Adrenal gland (tissue), 19 donors: ENCODE data around the gene NAP1L4. TPM values are rescaled to one million over a fixed set of nuclear protein-coding genes. Genes with fewer than 3 reads are reported as not detected.

Source experiments
- DNase-seq, 7 donors: peaks; one replicate each; pipeline ENCODE4 v3.0.0-alpha.2; 2019 to 2020
- H3K27ac ChIP-seq, 5 donors: fragments of 200-600 bp; sonication (generic) in 4 of 5; 1 replicate in 3 of 5; 2 replicates in 2 of 5; pipeline versions ENCODE4 v1.5.1 to v1.8.0; 2016 to 2020; ENCODE audit warnings: mild to moderate bottlenecking in 1 of 5
- H3K27me3 ChIP-seq: fragments of 200-600 bp; 2 replicates; pipeline ENCODE4 v1.8.0; 2021
- H3K36me3 ChIP-seq, 2 donors: fragments of 200-600 bp; replicated peaks in 1 of 2; 1 replicate in 1 of 2; 2 replicates in 1 of 2; pipeline versions ENCODE4 v1.5.1 to v1.8.0; 2018 to 2022
- H3K4me1 ChIP-seq, 2 donors: fragments of 200-600 bp; replicated peaks in 1 of 2; 1 replicate in 1 of 2; 2 replicates in 1 of 2; pipeline versions ENCODE4 v1.5.1 to v1.8.0; 2018 to 2021
- H3K4me3 ChIP-seq, 4 donors: fragments of 200-600 bp; sonication (generic) in 3 of 4; one replicate each; pipeline ENCODE4 v1.5.1; 2016 to 2018
- H3K9me3 ChIP-seq, 3 donors: fragments of 200-600 bp; sonication (generic) in 1 of 3; replicated peaks in 1 of 3; 1 replicate in 2 of 3; 2 replicates in 1 of 3; pipeline versions ENCODE4 v1.5.1 to v1.8.0; 2016 to 2021
- POLR2A ChIP-seq, 2 donors: fragments of 450-650 bp; IDR thresholded peaks; one replicate each; pipeline ENCODE4 v1.6.1; 2017; ENCODE audit warnings: antibody characterized with exemption in 2 of 2, mild to moderate bottlenecking in 2 of 2, moderate library complexity in 1 of 2
- WGBS, 4 donors: extraction: QIAGEN DNeasy Blood & Tissue Kit in 2 of 4; methylation state at CpG; one replicate each; pipeline versions ENCODE4 v1.1.5 to v1.1.7; 2013 to 2017; 5-methylcytosine and 5-hydroxymethylcytosine counted together
- intact Hi-C, 2 donors: fragments of 100-400 bp; cut with DNase I; formaldehyde crosslinking; loops; one replicate each; pipeline versions ENCODE4 v1.14.1 to v1.15.0; 2022 to 2023
- long read RNA-seq, 10 donors: library from polyadenylated mRNA in 3 of 10; unstranded in 2 of 10; stranded (forward) in 1 of 10; transcript quantifications; one replicate each; pipeline ENCODE4 v2.0.0 and lab custom pipeline, GENCODE V29; 2021 to 2026
- polyA plus RNA-seq, 3 donors: library from polyadenylated mRNA; stranded (reverse); fragments of 200-250 nt in 2 of 3; fragments of 350-450 nt in 1 of 3; fragmentation: Illumina TruSeq in 1 of 3; extraction: RNeasy Lipid Tissue Mini Kit (QIAGEN cat#74804) in 1 of 3; gene quantifications; one replicate each; pipeline ENCODE4 v1.2.3, GENCODE V29; 2013 to 2014
- total RNA-seq, 9 donors: library from RNA; depleted of rRNA in 4 of 9; stranded (reverse); fragments of >200 nt in 4 of 9; fragments of 120-200 nt in 1 of 9; fragmentation: NEBNext Ultra II Directional in 1 of 9; extraction: Animal tissue kit (Norgen Biotek cat#: 25700) in 1 of 9; gene quantifications; one replicate each; pipeline versions ENCODE4 v1.1.0 to v1.2.4, GENCODE V29; 2013 to 2023
- TF ChIP-seq, protein P1 (sequence below), 6 experiments: fragments of 450-650 bp in 4 of 6; fragments of 200-600 bp in 2 of 6; sonication (generic) in 1 of 6; IDR thresholded peaks; 1 replicate in 5 of 6; 2 replicates in 1 of 6; pipeline versions ENCODE4 v1.5.1 to v1.8.0; 2016 to 2021; ENCODE audit warnings: antibody characterized with exemption in 6 of 6, mild to moderate bottlenecking in 2 of 6, moderate library complexity in 1 of 6
- donor health status: healthy with polysubstance abuse.
- donor health status: Bipolar disorder and iron deficiency.
- donor health status: DM: yes; HTN: yes; CAD: no.
- donor health status: DM: no; HTN: no; CAD: no.
- donor health status: DM: no; HTN: no; CAD: no.
- donor health status: DM: yes; HTN: yes; CAD: no.

The NAP1L4 gene, protein sequence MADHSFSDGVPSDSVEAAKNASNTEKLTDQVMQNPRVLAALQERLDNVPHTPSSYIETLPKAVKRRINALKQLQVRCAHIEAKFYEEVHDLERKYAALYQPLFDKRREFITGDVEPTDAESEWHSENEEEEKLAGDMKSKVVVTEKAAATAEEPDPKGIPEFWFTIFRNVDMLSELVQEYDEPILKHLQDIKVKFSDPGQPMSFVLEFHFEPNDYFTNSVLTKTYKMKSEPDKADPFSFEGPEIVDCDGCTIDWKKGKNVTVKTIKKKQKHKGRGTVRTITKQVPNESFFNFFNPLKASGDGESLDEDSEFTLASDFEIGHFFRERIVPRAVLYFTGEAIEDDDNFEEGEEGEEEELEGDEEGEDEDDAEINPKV
- total RNA-seq (100 to 1,000 TPM in 1 of 9 donors, 10 to 100 TPM in 8; 39.7 to 128 (median 79.5) TPM), polyA plus RNA-seq (100 to 1,000 TPM in 1 of 3 donors, 10 to 100 TPM in 2; 63.1 to 100 (median 80.3) TPM)
- long read RNA-seq, donor 1, transcript NAP1L4-222 (15 exons, 2,479 nt), result major isoform, 6 of 14 reads
- long read RNA-seq, donor 1, partial matches to known transcripts, result 5 of 14 reads
- long read RNA-seq, donor 1, other reads (novel, unspliced or antisense), result 0 of 14 reads
- long read RNA-seq, donor 2, partial matches to known transcripts, result 0 of 6 reads
- long read RNA-seq, donor 2, other reads (novel, unspliced or antisense), result 0 of 6 reads
- long read RNA-seq, donor 3, transcript NAP1L4-222 (15 exons, 2,479 nt), result major isoform, 5 of 5 reads
- long read RNA-seq, donor 3, partial matches to known transcripts, result 0 of 5 reads
- long read RNA-seq, donor 3, other reads (novel, unspliced or antisense), result 0 of 5 reads
- long read RNA-seq, donor 4, transcript NAP1L4-222 (15 exons, 2,479 nt), result major isoform, 18 of 36 reads
- long read RNA-seq, donor 4, partial matches to known transcripts, result 2 of 36 reads
- long read RNA-seq, donor 4, other reads (novel, unspliced or antisense), result 12 of 36 reads
- long read RNA-seq, donor 5, transcript NAP1L4-222 (15 exons, 2,479 nt), result major isoform, 94 of 205 reads
- long read RNA-seq, donor 5, transcript NAP1L4-201 (16 exons, 2,511 nt), result minor isoform, 32 of 205 reads
- long read RNA-seq, donor 5, partial matches to known transcripts, result 10 of 205 reads
- long read RNA-seq, donor 5, other reads (novel, unspliced or antisense), result 69 of 205 reads
- long read RNA-seq, donor 6, transcript NAP1L4-222 (15 exons, 2,479 nt), result major isoform, 17 of 38 reads
- long read RNA-seq, donor 6, transcript NAP1L4-201 (16 exons, 2,511 nt), result minor isoform, 5 of 38 reads
- long read RNA-seq, donor 6, partial matches to known transcripts, result 3 of 38 reads
- long read RNA-seq, donor 6, other reads (novel, unspliced or antisense), result 13 of 38 reads
- long read RNA-seq, donor 7, partial matches to known transcripts, result 0 of 6 reads
- long read RNA-seq, donor 7, other reads (novel, unspliced or antisense), result 0 of 6 reads
- long read RNA-seq, donor 8, transcript NAP1L4-201 (16 exons, 2,511 nt), result major isoform, 7 of 27 reads
- long read RNA-seq, donor 8, transcript NAP1L4-222 (15 exons, 2,479 nt), result major isoform, 7 of 27 reads
- long read RNA-seq, donor 8, partial matches to known transcripts, result 7 of 27 reads
- long read RNA-seq, donor 8, other reads (novel, unspliced or antisense), result 5 of 27 reads
- long read RNA-seq, donor 9, transcript NAP1L4-222 (15 exons, 2,479 nt), result major isoform, 6 of 8 reads
- long read RNA-seq, donor 9, partial matches to known transcripts, result 0 of 8 reads
- long read RNA-seq, donor 9, other reads (novel, unspliced or antisense), result 0 of 8 reads
- long read RNA-seq, donor 10, partial matches to known transcripts, result 0 of 5 reads
- long read RNA-seq, donor 10, other reads (novel, unspliced or antisense), result 0 of 5 reads

GRCh38 chr11:2992234-2992996 is at the start of gene NAP1L4:
Gene NAP1L4, minus strand, starts transcription at chr11:2992329. Its CDS starts 13,109 bp downstream, at chr11:2979220.
- H3K36me3 ChIP-seq, result no peaks in the 10 kb centered on the region
- peak within 1 kb of the TSS; percentile 69 to 96 (median 84) for H3K4me3 ChIP-seq
- no peaks in the 10 kb centered on the region for H3K9me3 ChIP-seq
- H3K27ac ChIP-seq, result peak within 1 kb of the TSS; percentile 66 to 99 (median 92)
- peak; percentile 95 to 98 (median 97) for DNase-seq
- 0 to 1% (median 0%) methylated on average over 27 to 77 of the region's 77 CpGs for WGBS, 4 donors
- peaks cover 16 to 43% of the 10 kb centered on the region in 2 donors for H3K4me1 ChIP-seq
- no peaks in the 10 kb centered on the region for H3K27me3 ChIP-seq
- TF ChIP-seq POLR2A (IDR thresholded peaks at IDR 0.05), result peak in 1 of 2 donors; percentile 54
- TF ChIP-seq, protein P1, sequence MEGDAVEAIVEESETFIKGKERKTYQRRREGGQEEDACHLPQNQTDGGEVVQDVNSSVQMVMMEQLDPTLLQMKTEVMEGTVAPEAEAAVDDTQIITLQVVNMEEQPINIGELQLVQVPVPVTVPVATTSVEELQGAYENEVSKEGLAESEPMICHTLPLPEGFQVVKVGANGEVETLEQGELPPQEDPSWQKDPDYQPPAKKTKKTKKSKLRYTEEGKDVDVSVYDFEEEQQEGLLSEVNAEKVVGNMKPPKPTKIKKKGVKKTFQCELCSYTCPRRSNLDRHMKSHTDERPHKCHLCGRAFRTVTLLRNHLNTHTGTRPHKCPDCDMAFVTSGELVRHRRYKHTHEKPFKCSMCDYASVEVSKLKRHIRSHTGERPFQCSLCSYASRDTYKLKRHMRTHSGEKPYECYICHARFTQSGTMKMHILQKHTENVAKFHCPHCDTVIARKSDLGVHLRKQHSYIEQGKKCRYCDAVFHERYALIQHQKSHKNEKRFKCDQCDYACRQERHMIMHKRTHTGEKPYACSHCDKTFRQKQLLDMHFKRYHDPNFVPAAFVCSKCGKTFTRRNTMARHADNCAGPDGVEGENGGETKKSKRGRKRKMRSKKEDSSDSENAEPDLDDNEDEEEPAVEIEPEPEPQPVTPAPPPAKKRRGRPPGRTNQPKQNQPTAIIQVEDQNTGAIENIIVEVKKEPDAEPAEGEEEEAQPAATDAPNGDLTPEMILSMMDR (IDR thresholded peaks at IDR 0.05), result no peak
- intact Hi-C loops, result no loop called here

DNA sequence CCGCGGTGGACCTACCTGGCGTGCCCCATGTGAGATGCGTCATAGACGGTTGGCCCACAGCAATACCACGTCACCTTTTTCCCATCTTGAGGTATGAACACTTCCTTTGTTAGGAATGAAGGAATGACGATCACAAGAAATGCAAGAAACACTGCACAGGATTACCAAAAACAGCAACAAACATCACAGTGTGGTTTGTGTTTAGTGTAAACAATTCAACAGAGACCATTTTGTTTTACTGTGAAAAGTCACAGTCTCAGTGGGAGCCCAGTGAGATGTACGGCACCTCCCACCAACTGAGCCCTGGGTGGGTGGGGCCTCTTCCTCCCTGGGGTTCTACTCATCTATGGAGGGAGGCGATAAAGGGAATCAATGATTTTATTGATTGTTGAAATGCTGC is 48.8 kb upstream of the NAP1L4 start:
- no peak overlapping the region for H3K27ac ChIP-seq
- H3K9me3 ChIP-seq, result no peaks in the 10 kb centered on the region
- no peak for DNase-seq
- no peaks in the 10 kb centered on the region for H3K27me3 ChIP-seq
- intact Hi-C loops, result no loop called here
- H3K36me3 ChIP-seq, result peaks cover 0 to 54% of the 10 kb centered on the region in 2 donors
- TF ChIP-seq, protein P1 (IDR thresholded peaks at IDR 0.05), result no peak
- no peak for TF ChIP-seq POLR2A (IDR thresholded peaks at IDR 0.05)
- no peak overlapping the region for H3K4me3 ChIP-seq
- peaks cover 7 to 18% of the 10 kb centered on the region in 2 donors for H3K4me1 ChIP-seq
- 93 to 97% (median 96%) methylated on average over 9 of the region's 9 CpGs for WGBS, 4 donors

DNA sequence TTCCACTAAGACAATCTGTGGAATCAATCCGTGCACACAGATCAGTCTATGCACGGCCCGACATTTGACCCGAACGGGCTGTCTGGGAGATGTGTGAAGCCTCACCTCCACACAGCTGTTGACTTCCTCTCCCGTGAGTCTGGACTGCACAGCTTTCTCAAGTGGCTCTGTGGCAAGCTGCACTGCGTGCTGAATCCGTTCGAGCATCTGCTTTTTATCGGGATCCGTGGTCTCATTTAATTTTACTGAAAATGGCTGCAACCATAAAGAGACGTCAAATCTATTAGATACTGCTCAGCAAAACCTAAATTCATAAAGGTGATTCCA is 45.8 kb upstream of the NAP1L4 start:
- WGBS, 4 donors, result 87 to 94% (median 90%) methylated on average over 12 of the region's 12 CpGs
- H3K36me3 ChIP-seq, result peaks cover 0 to 62% of the 10 kb centered on the region in 2 donors

More for the DNA sequence above, 45.8 kb upstream of the NAP1L4 start:
- no peak overlapping the region for H3K4me3 ChIP-seq
- no peaks in the 10 kb centered on the region for H3K27me3 ChIP-seq
- no peak for TF ChIP-seq POLR2A (IDR thresholded peaks at IDR 0.05)
- TF ChIP-seq, protein P1 (IDR thresholded peaks at IDR 0.05), result no peak
- H3K27ac ChIP-seq, result no peak overlapping the region
- intact Hi-C loops, result loop anchor here (2.0 to 5.0 kb wide), 3 partner anchors 53 to 179 kb away; partner anchors contain the start of gene MRGPRG (in 1 of the 2)
- peaks cover under 1 to 5% of the 10 kb centered on the region in 2 donors for H3K4me1 ChIP-seq
- no peak for DNase-seq
- H3K9me3 ChIP-seq, result no peaks in the 10 kb centered on the region
